ENCODE measurements around the gene AGPAT3. TPM values are rescaled to one million over a fixed set of nuclear protein-coding genes. Genes with fewer than 3 reads are reported as not detected.
"Not testable (repeated sequence)": the region's sequence is repeated elsewhere in the genome, so short reads cannot be mapped to it uniquely, and the experiment has no call there.

The AGPAT3 gene
- total RNA-seq, 1 donor from 2014 or later: 39.1 TPM

DNA sequence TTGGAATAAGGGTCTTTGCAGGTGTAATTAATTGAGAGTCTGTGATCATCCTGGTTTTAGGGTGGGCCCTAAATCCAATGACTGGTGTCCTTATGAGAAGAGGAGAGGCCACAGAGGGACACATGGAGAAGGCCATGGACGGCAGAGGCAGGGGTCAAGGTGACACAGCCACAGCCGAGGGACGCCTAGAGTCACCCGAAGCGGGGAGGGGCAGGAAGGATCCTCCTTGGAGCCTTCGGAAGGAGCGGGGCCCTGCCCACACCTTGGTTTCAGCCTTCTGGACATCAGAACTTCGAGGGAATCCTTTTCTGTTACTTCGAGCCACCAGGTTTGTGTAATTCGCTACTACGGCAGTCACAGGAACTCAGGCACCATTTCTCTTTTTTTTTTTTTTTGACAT is 44.6 kb upstream of the AGPAT3 start:
- DNase-seq (ENCODE audit: low read depth): no peak
- TF ChIP-seq, protein P1, sequence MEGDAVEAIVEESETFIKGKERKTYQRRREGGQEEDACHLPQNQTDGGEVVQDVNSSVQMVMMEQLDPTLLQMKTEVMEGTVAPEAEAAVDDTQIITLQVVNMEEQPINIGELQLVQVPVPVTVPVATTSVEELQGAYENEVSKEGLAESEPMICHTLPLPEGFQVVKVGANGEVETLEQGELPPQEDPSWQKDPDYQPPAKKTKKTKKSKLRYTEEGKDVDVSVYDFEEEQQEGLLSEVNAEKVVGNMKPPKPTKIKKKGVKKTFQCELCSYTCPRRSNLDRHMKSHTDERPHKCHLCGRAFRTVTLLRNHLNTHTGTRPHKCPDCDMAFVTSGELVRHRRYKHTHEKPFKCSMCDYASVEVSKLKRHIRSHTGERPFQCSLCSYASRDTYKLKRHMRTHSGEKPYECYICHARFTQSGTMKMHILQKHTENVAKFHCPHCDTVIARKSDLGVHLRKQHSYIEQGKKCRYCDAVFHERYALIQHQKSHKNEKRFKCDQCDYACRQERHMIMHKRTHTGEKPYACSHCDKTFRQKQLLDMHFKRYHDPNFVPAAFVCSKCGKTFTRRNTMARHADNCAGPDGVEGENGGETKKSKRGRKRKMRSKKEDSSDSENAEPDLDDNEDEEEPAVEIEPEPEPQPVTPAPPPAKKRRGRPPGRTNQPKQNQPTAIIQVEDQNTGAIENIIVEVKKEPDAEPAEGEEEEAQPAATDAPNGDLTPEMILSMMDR (conservative IDR thresholded peaks at IDR 0.05; ENCODE audit: low read depth, low read length): no peak
- no peak overlapping the region for H3K4me3 ChIP-seq (ENCODE audit: low read depth, low read length)

DNA sequence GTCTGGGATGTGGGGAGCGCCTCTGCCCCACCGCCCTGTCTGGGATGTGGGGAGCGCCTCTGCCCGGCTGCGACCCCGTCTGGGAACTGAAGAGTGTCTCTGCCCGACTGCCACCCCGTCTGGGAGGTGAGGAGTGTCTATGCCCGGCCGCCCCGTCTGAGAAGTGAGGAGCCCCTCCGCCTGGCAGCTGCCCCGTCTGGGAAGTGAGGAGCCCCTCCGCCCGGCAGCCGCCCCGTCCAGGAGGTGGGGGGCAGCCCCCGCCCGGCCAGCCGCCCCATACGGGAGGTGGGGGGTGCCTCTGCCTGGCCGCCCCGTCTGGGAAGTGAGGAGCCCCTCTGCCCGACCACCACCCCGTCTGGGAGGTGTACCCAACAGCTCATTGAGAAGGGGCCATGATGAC is 42.9 kb upstream of the AGPAT3 start:
- not testable (repeated sequence) for H3K4me3 ChIP-seq (ENCODE audit: low read depth, low read length); DNase-seq (ENCODE audit: low read depth)

DNA sequence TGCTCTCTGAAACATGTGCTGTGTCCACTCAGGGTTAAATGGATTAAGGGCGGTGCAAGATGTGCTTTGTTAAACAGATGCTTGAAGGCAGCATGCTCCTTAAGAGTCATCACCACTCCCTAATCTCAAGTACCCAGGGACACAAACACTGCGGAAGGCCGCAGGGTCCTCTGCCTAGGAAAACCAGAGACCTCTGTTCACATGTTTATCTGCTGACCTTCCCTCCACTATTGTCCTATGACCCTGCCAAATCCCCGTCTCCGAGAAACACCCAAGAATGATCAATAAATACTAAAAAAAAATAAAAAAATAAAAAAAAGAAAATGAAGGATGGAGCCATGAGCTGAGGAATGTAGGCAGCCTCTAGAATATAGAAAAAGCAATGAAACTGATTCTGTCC is 42.3 kb upstream of the AGPAT3 start:
- DNase-seq (ENCODE audit: low read depth); H3K4me3 ChIP-seq (ENCODE audit: low read depth, low read length): not testable (repeated sequence)

DNA sequence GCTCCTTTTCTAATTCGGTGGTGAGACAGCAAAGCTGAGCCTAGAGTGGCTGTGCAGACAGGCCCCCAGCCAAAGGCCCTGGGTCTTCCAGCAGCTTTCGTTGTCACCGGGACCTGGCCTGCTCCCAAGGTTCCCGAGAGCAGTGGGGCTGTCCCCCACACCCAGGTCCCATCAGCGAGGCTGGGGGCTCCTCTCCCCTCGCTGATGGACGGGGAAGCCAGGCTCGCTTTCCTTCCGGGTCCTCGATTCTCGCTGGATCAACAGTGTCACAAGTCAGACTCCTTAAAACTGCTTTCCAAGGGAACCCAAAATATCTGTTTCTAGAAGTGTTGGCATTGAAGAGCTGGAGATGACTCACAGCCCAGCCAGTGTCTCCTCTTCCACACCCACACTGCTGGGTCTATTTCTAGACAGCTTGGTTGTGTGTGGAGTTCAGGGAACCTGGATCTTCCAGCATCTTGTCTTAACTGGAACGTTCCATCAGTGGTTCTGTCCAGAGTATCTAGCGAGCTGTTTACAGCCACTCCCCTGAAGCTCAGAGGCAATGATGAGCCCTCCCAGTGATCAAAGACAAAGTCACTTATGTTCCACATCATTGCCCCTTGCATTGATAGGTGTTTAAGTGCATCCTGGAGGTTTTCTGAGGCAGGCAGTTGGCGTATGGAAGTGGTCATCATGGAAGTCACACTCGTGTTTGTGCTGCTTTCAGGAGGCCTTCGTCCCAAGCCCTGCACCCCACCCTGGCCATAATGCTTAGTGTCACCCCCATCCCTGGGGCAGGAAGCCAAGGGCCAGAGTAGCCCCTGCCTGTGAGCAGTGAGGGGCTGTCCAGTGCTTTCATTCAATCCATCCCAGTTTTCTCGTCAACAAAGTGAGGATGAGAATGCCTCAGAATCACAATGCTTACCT is 40.4 kb upstream of the AGPAT3 start:
- TF ChIP-seq, protein P1 (conservative IDR thresholded peaks at IDR 0.05; ENCODE audit: low read depth, low read length): no peak
- no peak for DNase-seq (ENCODE audit: low read depth)
- no peak overlapping the region for H3K4me3 ChIP-seq (ENCODE audit: low read depth, low read length)

DNA sequence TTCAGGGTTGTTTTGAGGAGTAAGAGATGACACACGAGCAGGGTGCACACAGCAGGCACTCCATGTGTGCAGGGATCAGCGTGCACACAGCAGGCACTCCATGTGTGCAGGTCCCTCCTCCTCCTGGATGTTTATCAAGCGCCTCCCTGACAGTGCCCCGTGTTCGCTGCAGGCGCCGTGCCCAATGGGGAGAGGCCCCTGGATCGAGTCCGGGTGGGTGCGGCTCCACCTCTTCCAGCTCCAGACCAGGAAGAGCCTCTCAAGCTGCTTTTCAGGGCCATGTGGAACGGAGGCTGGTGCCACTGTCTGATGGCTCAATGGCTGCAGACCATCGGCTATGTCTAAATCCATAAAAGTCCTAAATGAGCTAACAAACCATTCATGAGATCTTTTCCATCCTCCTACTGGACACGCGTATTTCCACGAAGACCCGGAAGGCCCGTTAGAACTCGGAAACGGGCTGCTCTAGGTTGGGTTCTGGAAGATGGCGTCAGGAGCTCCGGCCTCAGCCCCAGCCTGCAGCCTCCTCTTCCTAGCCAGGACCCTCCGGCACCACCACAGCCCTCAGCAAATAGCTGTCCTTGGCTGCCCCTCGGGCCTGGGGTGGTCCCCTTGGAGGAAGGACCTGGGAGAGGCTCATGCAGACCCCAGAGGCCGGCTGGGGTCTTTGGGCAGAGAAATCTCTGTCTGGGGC is 39.6 kb upstream of the AGPAT3 start:
- TF ChIP-seq, protein P1 (conservative IDR thresholded peaks at IDR 0.05; ENCODE audit: low read depth, low read length): no peak
- H3K4me3 ChIP-seq (ENCODE audit: low read depth, low read length): no peak overlapping the region
- no peak for DNase-seq (ENCODE audit: low read depth)

DNA sequence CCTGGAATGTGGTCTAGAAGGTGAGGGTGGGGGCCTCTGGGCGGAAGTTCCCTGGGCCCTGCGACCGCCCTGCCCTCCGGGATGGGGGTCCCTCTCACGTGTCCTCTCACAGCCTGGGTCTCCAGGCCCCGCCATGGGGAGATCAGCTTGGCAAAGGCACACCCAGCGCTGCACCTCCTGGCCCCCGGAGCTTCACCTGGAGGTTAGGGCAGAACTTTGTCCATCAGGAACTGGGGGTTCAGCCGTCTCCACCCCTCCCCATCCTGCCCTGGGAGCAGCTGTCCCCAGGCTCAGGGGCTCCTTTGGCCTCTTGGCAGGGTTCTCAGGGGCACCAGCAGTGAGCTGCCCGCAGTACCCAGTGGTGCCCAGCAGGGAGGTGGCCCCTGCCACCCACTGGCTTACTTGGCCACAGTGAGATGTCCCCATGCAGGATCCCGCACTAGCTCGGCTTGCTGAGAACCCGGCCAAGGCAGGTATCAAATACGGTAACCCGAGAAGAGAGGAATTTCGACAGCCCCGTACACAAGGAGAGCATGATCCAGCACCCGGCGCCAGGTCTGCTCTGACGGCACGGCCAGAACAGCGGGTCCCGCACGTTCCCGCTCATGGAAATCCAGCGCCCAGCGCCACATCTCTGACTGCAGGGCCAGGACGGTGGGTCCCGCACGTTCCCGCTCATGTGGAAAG is 38.9 kb upstream of the AGPAT3 start:
- TF ChIP-seq, protein P1 (conservative IDR thresholded peaks at IDR 0.05; ENCODE audit: low read depth, low read length): peak; percentile 18
- no peak for DNase-seq (ENCODE audit: low read depth)
- H3K4me3 ChIP-seq (ENCODE audit: low read depth, low read length): no peak overlapping the region

DNA sequence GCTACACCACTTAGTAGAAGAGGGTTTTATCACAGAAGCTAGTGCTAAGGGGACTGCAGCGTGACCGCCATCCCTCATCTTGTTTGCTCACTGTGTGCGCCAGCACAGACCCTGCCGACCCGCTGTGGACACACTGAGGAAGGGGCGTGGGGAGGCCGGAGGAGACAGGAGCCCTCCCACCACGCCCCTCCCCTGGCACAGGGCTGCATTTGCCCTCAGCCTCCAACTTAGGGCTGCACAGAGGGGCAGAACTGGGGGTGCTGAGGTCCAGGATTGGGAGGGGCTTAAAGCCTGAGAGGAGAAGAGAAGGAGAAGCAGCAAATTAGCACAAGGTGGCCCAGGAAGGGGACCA is 38.4 kb upstream of the AGPAT3 start:
- H3K4me3 ChIP-seq (ENCODE audit: low read depth, low read length): no peak overlapping the region
- TF ChIP-seq, protein P1 (conservative IDR thresholded peaks at IDR 0.05; ENCODE audit: low read depth, low read length): no peak
- DNase-seq (ENCODE audit: low read depth): no peak
